Neuronal stem cell (in vitro differentiated cells): Measurements from ENCODE around the gene RIPOR2.
A peak's percentile ranks its signal among the peaks of the same experiment; 100 is the strongest.

Experiments used
- DNase-seq: peaks from one replicate; pipeline ENCODE4 v3.0.0-alpha.2; 2013; ENCODE audit warnings: low spot score
- H2AFZ ChIP-seq: one replicate; pipeline ENCODE4 v1.6.1; 2013; ENCODE audit warnings: mild to moderate bottlenecking, low read length, inconsistent platforms
- H2AK5ac ChIP-seq: 2 replicates; pipeline ENCODE4 v1.6.1; 2013; ENCODE audit warnings: low read depth, mild to moderate bottlenecking, inconsistent platforms, low read length, moderate library complexity, mixed read lengths
- H2BK120ac ChIP-seq: 2 replicates; pipeline ENCODE4 v1.6.1; 2013; ENCODE audit warnings: low read depth, mild to moderate bottlenecking, inconsistent platforms, low read length, moderate library complexity, mixed read lengths
- H2BK12ac ChIP-seq: one replicate; pipeline ENCODE4 v1.6.1; 2013; ENCODE audit warnings: low read length, inconsistent platforms
- H2BK15ac ChIP-seq: 2 replicates; pipeline ENCODE4 v1.6.1; 2013; ENCODE audit warnings: mild to moderate bottlenecking, low read length, inconsistent platforms, mixed read lengths
- H2BK5ac ChIP-seq: one replicate; pipeline ENCODE4 v1.6.1; 2013; ENCODE audit warnings: inconsistent platforms, mild to moderate bottlenecking, low read length, moderate library complexity
- H3K14ac ChIP-seq: one replicate; pipeline ENCODE4 v1.6.1; 2013; ENCODE audit warnings: low read length, inconsistent platforms
- H3K18ac ChIP-seq: 2 replicates; pipeline ENCODE4 v1.6.1; 2013; ENCODE audit warnings: low read length, inconsistent platforms
- H3K23ac ChIP-seq: 2 replicates; pipeline ENCODE4 v1.6.1; 2013; ENCODE audit warnings: low read depth, mild to moderate bottlenecking, mixed read lengths, low read length, inconsistent platforms; ENCODE audit not compliant: poor library complexity
- H3K27ac ChIP-seq: replicated peaks from 3 replicates; pipeline ENCODE4 v1.5.1; 2013; ENCODE audit warnings: low read length, inconsistent platforms
- H3K27me3 ChIP-seq, 3 experiments: 2 replicates each; pipeline ENCODE4 v1.6.1; 2013; ENCODE audit warnings: low read length in 3 of 3, mild to moderate bottlenecking in 2 of 3, inconsistent platforms in 1 of 3, low read depth in 1 of 3, mixed read lengths in 1 of 3, moderate library complexity in 1 of 3; ENCODE audit not compliant: control insufficient read depth in 3 of 3, insufficient read depth in 3 of 3
- H3K36me3 ChIP-seq, 2 donors: replicated peaks in 1 of 2; 2 replicates each; pipeline ENCODE4 v1.6.1; 2013; ENCODE audit warnings: low read length in 2 of 2; ENCODE audit not compliant: control insufficient read depth in 2 of 2, insufficient read depth in 2 of 2
- H3K4ac ChIP-seq: 2 replicates; pipeline ENCODE4 v1.6.1; 2013; ENCODE audit warnings: inconsistent platforms, mild to moderate bottlenecking, low read length, moderate library complexity
- H3K4me1 ChIP-seq, 2 donors: 1 replicate in 1 of 2; 2 replicates in 1 of 2; pipeline ENCODE4 v1.6.1; 2013; ENCODE audit warnings: low read length in 2 of 2, low read depth in 1 of 2; ENCODE audit not compliant: control insufficient read depth in 2 of 2, insufficient read depth in 1 of 2
- H3K4me2 ChIP-seq: one replicate; pipeline ENCODE4 v1.6.1; 2013; ENCODE audit warnings: mild to moderate bottlenecking, low read length, inconsistent platforms; ENCODE audit not compliant: insufficient read depth, poor library complexity, severe bottlenecking
- H3K4me3 ChIP-seq, 2 donors: 2 replicates each; pipeline ENCODE4 v1.5.1; 2013; ENCODE audit warnings: low read length in 2 of 2, mild to moderate bottlenecking in 2 of 2, inconsistent platforms in 1 of 2, moderate library complexity in 1 of 2
- H3K79me1 ChIP-seq: one replicate; pipeline ENCODE4 v1.6.1; 2013; ENCODE audit warnings: low read depth, mild to moderate bottlenecking, inconsistent platforms, low read length, moderate library complexity
- H3K9ac ChIP-seq: one replicate; pipeline ENCODE4 v1.6.1; 2013; ENCODE audit warnings: mild to moderate bottlenecking, low read depth, low read length, inconsistent platforms; ENCODE audit not compliant: poor library complexity
- H3K9me3 ChIP-seq, 2 donors: replicated peaks in 1 of 2; 2 replicates each; pipeline versions ENCODE3 to v1.6.1; 2013; ENCODE audit warnings: low read length in 2 of 2, mild to moderate bottlenecking in 2 of 2, inconsistent platforms in 1 of 2, low read depth in 1 of 2, mixed read lengths in 1 of 2, moderate library complexity in 1 of 2; ENCODE audit not compliant: control insufficient read depth in 2 of 2, insufficient read depth in 1 of 2
- H4K8ac ChIP-seq: one replicate; pipeline ENCODE4 v1.6.1; 2013; ENCODE audit warnings: low read depth, mild to moderate bottlenecking, inconsistent platforms, low read length, moderate library complexity
- H4K91ac ChIP-seq: one replicate; pipeline ENCODE4 v1.6.1; 2013; ENCODE audit warnings: low read length, low read depth, mild to moderate bottlenecking, inconsistent platforms; ENCODE audit not compliant: poor library complexity
- WGBS, 2 donors: extraction: QIAGEN DNeasy Blood & Tissue Kit; methylation state at CpG; one replicate each; pipeline ENCODE4 v1.1.7; 2013; ENCODE audit warnings: missing lambda C conversion rate in 2 of 2, mixed read lengths in 1 of 2; ENCODE audit not compliant: insufficient read length in 2 of 2, insufficient replicate concordance in 1 of 2; ENCODE audit errors: extremely low coverage in 2 of 2; 5-methylcytosine and 5-hydroxymethylcytosine counted together

RIPOR2 gene

DNA sequence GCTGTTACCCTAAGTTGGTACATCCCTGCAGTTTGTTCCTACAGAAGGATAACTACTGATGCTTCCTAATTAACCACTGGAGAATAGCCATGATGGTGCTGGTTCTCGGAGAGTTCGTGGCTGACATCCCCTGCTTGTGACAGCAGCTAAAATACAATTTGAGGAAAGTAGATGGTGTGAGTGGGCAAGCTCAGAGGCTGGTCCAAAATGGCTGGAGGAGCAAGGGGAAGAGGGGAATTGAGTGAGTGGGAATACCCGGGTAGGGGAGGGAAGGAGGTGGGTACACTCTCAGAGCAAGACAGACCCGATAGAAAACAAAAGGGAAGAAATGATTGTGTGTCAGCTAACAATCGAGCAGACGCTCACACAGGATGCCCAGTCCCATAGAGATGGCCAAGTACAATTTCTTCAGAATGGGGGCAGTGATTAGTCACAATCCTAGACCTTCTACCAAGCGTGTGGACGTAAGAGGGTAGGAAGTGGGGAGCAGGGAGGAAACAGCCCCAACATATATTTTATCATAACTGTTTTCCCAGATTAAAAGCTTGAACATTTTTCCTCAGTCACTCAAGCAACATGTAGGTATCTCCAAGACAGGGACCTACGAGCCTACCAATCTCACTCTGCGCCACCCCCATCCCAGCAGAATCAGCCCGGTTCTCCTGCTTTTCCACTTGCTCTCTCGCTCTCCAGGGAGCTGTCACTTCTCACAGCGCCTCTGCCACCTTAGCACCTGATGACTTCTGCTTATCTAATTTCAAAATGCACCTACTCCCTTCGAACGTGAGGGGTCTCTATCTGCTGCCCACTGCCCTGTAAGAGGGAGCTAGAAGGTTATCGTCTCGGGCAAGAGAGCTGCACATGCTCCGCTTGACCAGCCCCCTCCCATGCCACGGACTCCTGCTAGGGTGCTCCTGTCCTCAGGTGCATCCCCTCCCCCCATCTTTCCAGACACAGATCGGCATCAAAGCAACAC lies 26.2 kb downstream of the RIPOR2 start:
- no peak overlapping the region for H2BK12ac ChIP-seq
- DNase-seq = no peak
- no peaks in the 10 kb centered on the region for H3K9me3 ChIP-seq
- no CpG with 5 or more reads among the region's 20 CpGs for WGBS, 2 donors
- H4K91ac ChIP-seq = no peak overlapping the region
- H3K36me3 ChIP-seq = no peaks in the 10 kb centered on the region
- no peaks in the 10 kb centered on the region for H3K79me1 ChIP-seq
- H2AFZ ChIP-seq = no peak overlapping the region
- H3K14ac ChIP-seq = no peak overlapping the region
- peaks cover 0 to 14% (median 0%) of the 10 kb centered on the region in 3 experiments for H3K27me3 ChIP-seq
- H3K4me1 ChIP-seq = peaks cover 23 to 39% of the 10 kb centered on the region in 2 donors
- H2BK15ac ChIP-seq = no peak overlapping the region
- H3K4ac ChIP-seq = no peak overlapping the region
- H4K8ac ChIP-seq = no peak overlapping the region
- no peak overlapping the region for H3K23ac ChIP-seq
- H3K18ac ChIP-seq = peak overlapping the region; percentile 60
- H2BK5ac ChIP-seq = no peak overlapping the region
- no peak overlapping the region for H3K27ac ChIP-seq
- H3K4me3 ChIP-seq = peak overlapping the region in 1 of 2 donors; percentile 87
- no peak overlapping the region for H2AK5ac ChIP-seq
- H3K4me2 ChIP-seq = peak overlapping the region; percentile 92
- no peak overlapping the region for H2BK120ac ChIP-seq
- no peak overlapping the region for H3K9ac ChIP-seq

DNA sequence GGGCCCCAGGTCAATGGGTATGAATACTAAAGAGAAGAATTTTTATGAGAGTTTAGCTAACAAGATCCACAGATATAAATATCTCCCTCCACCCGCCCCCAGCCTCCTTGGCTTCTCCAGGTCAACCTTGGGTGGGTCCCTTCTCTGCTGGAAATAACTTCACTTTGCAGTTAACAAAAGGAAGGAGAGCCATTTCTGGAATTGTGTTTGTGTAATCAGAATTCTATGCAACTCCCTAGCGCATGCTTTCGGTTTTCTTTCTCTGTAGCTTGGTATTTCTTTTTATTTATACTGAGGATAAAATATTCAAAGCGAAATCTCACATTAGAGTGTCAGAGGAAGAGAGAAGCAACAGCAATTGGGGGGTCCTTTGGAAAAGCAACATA lies 27.1 kb downstream of the RIPOR2 start:
- Histone ChIP-seq H3K18ac (no peak overlapping the region), H3K9ac (no peak overlapping the region), H4K91ac (no peak overlapping the region), H2AFZ (no peak overlapping the region), H3K14ac (no peak overlapping the region), H2BK5ac (no peak overlapping the region), H3K36me3 (no peaks in the 10 kb centered on the region), H3K23ac (no peak overlapping the region), H3K4ac (no peak overlapping the region), H3K9me3 (no peaks in the 10 kb centered on the region), H3K27ac (no peak overlapping the region), H2AK5ac (no peak overlapping the region), H2BK12ac (no peak overlapping the region), H3K4me3 (no peak overlapping the region), H3K79me1 (no peaks in the 10 kb centered on the region), H3K27me3 (peaks cover 0 to 14% (median 0%) of the 10 kb centered on the region in 3 experiments), H2BK15ac (no peak overlapping the region), H4K8ac (no peak overlapping the region), H3K4me1 (peaks cover 23 to 39% of the 10 kb centered on the region in 2 donors), H2BK120ac (no peak overlapping the region), H3K4me2 (no peak overlapping the region)
- no peak for DNase-seq
- no CpG with 5 or more reads among the region's 4 CpGs for WGBS, 2 donors

DNA sequence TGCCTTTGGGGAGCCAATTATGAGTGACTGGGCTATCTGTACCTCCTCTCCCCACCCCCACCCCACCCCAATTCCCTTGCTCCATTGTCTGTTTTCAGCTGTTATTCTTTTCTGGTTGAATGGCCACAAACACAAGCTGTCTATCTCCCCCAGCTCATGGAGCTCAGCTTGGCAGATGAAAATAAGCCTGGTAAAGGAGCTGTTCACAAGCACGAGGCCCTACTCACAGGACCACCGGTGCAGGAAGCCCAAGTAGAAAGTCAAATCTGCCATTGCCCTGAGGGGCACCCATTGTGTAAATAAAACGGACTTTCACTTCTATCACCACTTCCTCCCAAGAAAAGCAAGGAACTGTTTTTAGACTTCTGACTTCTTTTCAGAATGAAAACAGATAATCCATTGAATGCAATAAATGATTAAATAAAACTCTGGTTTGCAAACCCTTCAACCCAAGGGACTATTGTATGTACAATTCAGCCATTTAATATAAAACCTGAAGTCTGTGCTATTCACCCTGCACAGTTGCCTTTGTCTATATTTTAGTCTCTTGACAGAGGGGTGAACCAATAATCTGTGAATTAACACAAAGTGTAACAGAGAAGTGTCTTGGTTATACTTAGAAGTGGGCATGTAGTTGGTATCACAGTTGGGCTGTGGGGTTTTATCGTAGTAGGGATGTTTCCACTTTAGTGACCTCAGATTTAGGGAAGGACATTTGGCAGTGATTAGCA lies 27.7 kb downstream of the RIPOR2 start:
- Histone ChIP-seq H3K4ac (no peak overlapping the region), H4K91ac (no peak overlapping the region), H3K23ac (no peak overlapping the region), H3K36me3 (no peaks in the 10 kb centered on the region), H2BK5ac (no peak overlapping the region), H3K14ac (no peak overlapping the region), H3K18ac (no peak overlapping the region), H3K9ac (no peak overlapping the region), H3K27me3 (peaks cover 0 to 14% (median 0%) of the 10 kb centered on the region in 3 experiments), H2AFZ (no peak overlapping the region), H3K9me3 (no peaks in the 10 kb centered on the region), H3K79me1 (no peaks in the 10 kb centered on the region), H3K4me1 (peaks cover 23 to 39% of the 10 kb centered on the region in 2 donors), H2AK5ac (no peak overlapping the region), H2BK120ac (no peak overlapping the region), H3K27ac (no peak overlapping the region), H4K8ac (no peak overlapping the region), H2BK15ac (no peak overlapping the region), H3K4me2 (no peak overlapping the region), H3K4me3 (no peak overlapping the region), H2BK12ac (no peak overlapping the region)
- DNase-seq = no peak
- WGBS, 2 donors = no CpG with 5 or more reads among the region's 4 CpGs

DNA sequence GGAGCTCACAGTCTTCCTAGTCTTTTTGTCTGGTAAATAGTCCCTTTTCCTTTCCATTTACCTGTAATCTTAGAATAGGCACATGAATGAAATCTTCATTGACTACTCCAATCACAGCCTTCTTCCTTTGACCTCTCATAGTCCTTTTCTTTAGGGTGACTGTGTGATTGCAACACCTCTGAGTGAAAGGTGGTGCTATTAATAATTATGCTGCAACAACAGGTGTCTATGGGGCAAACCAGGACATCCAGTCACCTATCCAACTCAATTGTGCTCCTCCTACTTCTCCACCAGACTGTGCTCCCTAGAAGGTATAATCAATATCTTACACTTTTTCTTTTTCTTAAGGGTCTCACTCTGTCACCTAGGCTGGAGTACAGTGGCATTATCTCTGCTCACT lies 29.4 kb downstream of the RIPOR2 start:
- Histone ChIP-seq H4K91ac (no peak overlapping the region), H3K9ac (no peak overlapping the region), H2BK5ac (no peak overlapping the region), H2BK15ac (no peak overlapping the region), H4K8ac (no peak overlapping the region), H3K27ac (no peak overlapping the region), H3K14ac (no peak overlapping the region), H2AK5ac (no peak overlapping the region), H3K18ac (no peak overlapping the region), H2BK120ac (no peak overlapping the region), H3K79me1 (no peaks in the 10 kb centered on the region), H3K4me1 (peaks cover 20 to 31% of the 10 kb centered on the region in 2 donors), H3K9me3 (peaks cover 0 to 5% of the 10 kb centered on the region in 2 donors), H3K23ac (no peak overlapping the region), H3K4me2 (no peak overlapping the region), H3K36me3 (no peaks in the 10 kb centered on the region), H3K4me3 (no peak overlapping the region), H3K4ac (no peak overlapping the region), H2AFZ (no peak overlapping the region), H3K27me3 (peaks cover 0 to 12% (median 0%) of the 10 kb centered on the region in 3 experiments), H2BK12ac (no peak overlapping the region)
- DNase-seq = no peak
